H1 (cell line): ENCODE results near the gene ENDOV. TPM values are rescaled to one million over a fixed set of nuclear protein-coding genes. Genes with fewer than 3 reads are reported as not detected.

ENCODE experiments used
- ASH2L ChIP-seq: fragments of 200-600, 300-600 bp; sonication (generic); IDR thresholded peaks from one replicate; pipeline ENCODE4 v1.7.1; 2017; ENCODE audit warnings: low read length
- CHD7 ChIP-seq: fragments of 300-600 bp; sonication (generic); IDR thresholded peaks from 2 replicates; pipeline ENCODE4 v1.7.1; 2012; ENCODE audit warnings: low read length, moderate library complexity, mild to moderate bottlenecking, inconsistent platforms; ENCODE audit not compliant: insufficient replicate concordance
- HDAC6 ChIP-seq: IDR thresholded peaks from one replicate; pipeline ENCODE4 v1.7.1; 2012; ENCODE audit warnings: low read depth, mild to moderate bottlenecking, inconsistent platforms, low read length, moderate library complexity
- KDM4A ChIP-seq: IDR thresholded peaks from one replicate; pipeline ENCODE4 v1.7.1; 2012; ENCODE audit warnings: low read depth, mild to moderate bottlenecking, moderate library complexity, low read length, inconsistent platforms; ENCODE audit not compliant: severe bottlenecking
- NANOG ChIP-seq: IDR thresholded peaks from 2 replicates; pipeline ENCODE4 v1.6.1; 2011; ENCODE audit warnings: low read length, low read depth, mild to moderate bottlenecking, inconsistent platforms; ENCODE audit not compliant: insufficient read depth, poor library complexity, severe bottlenecking
- SIRT6 ChIP-seq: IDR thresholded peaks from one replicate; pipeline ENCODE4 v1.7.1; 2012; ENCODE audit warnings: low read length, inconsistent platforms
- SP1 ChIP-seq: IDR thresholded peaks from 2 replicates; pipeline ENCODE4 v1.6.1; 2011; ENCODE audit warnings: low read depth, low read length
- SP4 ChIP-seq: IDR thresholded peaks from 2 replicates; pipeline ENCODE4 v1.6.1; 2012; ENCODE audit warnings: low read length, inconsistent platforms
- TAF1 ChIP-seq: IDR thresholded peaks from 2 replicates; pipeline ENCODE4 v1.6.1; 2011; ENCODE audit warnings: mild to moderate bottlenecking, low read depth, low read length
- polyA plus RNA-seq, 7 experiments: library from polyadenylated mRNA; depleted of rRNA in 3 of 7; stranded (reverse) in 5 of 7; unstranded in 2 of 7; fragments of >200 nt in 5 of 7; fragments of 200-250 nt in 2 of 7; gene quantifications; 1 replicate in 5 of 7; 2 replicates in 1 of 7; 4 replicates in 1 of 7; pipeline versions ENCODE4 v1.2.1 to v1.2.3, GENCODE V29; 2011 to 2013; ENCODE audit warnings: missing spikeins in 2 of 7, mixed read lengths in 2 of 7
- total RNA-seq: library from RNA; stranded (reverse); fragmentation: NEBNext Ultra II Directional; extraction: Animal tissue kit (Norgen Biotek cat#: 25700); gene quantifications from 2 replicates; pipeline ENCODE4 v1.2.1, GENCODE V29; 2021

ENDOV gene
- total and polyA plus RNA-seq, 2 of the 8 experiments (the other 6 are each of a cell fraction or from before 2014, with no cell fraction given) = 10.6 to 13.3 TPM

- TF ChIP-seq SP4 (no peak), KDM4A (no peak), NANOG (no peak), SIRT6 (no peak), TAF1 (no peak), HDAC6 (no peak), SP1 (no peak), ASH2L (no peak), CHD7 (no peak)
- TF ChIP-seq, all 59 proteins: peak for 0
These were observed 1.0 kb upstream of the ENDOV start (continued) for GRCh38 chr17:80413771-80414507.
